Fibroblast of skin of right biceps (primary cell): ENCODE results near the gene SLCO6A1.

ENCODE experiments used
- DNase-seq: peaks from one replicate; pipeline ENCODE4 v3.0.0-alpha.2; 2013

Gene SLCO6A1

GRCh38 chr5:102450313-102450990, 48.3 kb downstream of the SLCO6A1 start:
- DNase-seq, result no peak

DNA sequence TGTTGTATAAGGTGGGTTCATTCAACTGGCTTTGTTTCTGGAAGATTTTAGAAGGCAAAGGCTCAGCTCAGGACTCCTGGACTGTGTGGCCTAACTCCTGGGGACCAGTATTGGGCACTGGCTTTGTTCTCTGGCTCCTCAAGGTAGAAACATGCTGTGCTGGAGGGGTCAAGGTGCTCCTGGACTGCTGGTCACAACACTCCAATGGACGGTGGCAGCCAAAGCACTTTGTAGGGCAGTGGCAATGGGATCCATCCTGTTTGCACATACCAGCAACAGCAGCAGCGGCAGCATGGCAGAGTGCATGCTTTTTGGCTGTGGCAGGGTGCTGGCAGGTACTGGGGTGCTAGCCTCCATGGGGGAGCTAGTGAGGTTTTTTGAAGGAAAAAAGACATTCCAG, 65.3 kb downstream of the SLCO6A1 start:
- no peak for DNase-seq

GRCh38 chr5:102421647-102422046, 77.2 kb downstream of the SLCO6A1 start:
- no peak for DNase-seq

DNA sequence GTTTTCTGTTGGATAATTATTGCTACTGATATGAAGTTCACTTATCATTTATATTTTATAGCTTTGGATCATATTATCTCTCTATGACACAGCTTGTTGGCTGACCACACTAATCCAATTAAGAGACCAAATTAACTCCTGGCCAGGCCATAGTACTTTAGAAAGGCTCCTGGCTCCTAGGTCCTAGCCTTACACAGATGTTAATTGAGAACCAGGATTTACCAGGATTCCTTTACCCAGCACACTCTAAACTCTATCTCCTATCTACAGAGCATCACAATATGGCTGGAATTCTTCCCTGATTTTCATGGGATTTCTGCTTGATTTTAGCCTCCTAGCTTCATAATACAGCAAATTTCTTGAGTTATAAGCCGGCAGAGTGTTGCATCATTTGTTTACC, 80.3 kb downstream of the SLCO6A1 start:
- no peak for DNase-seq

DNA sequence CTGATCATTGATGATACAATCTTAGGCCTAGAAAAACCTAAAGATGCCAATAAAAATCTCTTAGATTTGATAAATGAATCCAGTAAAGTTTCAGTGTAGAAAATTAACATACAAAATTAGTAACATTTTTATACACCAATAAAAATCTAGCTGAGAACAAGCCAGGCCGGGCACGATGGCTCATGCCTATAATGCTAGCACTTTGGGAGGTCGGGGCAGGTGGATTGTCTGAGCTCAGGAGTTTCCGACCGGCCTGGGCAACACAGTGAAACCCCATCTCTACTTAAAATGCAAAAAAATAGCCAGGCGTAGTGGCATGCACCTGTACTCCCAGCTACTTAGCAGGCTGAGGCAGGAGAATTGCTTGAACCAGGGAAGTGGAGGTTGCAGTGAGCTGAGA, 84.4 kb downstream of the SLCO6A1 start:
- no peak for DNase-seq

- DNase-seq, result no peak
These were observed 110.6 kb downstream of the SLCO6A1 start for GRCh38 chr5:102388235-102388634.

DNA sequence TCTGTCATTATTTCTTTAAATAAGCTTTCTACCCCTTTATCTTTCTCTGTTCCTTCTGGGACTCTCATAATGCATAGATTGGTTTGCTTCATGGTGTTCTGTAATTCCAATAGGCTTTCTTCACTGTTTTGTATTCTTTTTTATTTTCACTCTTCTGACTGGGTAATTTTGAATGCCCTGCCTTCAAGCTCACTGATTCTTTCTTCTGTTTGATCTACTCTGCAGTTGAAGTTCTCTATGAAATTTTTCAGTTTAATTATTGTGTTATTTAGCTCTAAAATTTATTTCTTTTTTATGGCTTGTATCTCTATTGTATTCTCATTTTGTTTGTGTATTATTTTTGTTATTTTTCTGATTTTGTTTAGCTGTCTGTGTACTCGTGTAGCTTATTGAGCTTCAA, 113.4 kb downstream of the SLCO6A1 start:
- DNase-seq, result no peak

DNA sequence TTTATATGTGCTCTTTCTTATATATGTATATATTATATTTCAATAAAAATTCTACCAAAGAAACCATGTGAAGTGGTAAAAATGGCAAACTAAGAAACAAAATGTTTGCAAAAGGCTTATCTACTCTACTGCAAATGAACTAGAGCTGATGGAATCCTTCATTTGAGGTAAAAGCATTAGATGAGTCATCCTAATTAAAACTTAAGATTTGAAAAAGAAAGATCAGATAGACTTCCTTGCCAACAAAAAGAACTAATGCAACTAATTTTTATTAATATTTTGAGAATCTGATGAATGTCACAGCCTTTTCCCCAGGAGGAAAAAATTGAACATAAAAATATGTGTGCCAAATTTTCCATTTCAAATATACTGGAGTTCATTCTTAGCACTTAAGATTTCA, 118.6 kb downstream of the SLCO6A1 start:
- DNase-seq, result no peak

- DNase-seq, result no peak
These were observed 122.9 kb downstream of the SLCO6A1 start for GRCh38 chr5:102375876-102376275.

DNA sequence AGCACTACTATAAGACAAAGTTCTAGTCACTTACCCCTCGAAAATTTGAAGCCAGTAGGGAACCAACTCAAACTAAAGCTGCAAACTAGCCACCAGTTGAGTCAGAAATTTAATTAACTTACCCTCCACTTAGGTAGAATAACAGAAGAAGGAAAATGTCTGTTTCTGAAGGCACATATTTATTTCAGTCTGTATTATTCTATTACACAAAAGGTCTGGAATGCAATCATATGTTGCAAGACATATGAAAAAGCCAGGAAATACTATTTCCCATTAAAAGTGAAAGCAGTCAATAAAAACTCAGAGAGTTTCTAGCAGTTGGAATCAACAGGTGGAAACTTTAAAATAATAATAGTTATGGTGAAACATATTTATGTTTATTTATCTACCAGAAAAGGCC, 123.5 kb downstream of the SLCO6A1 start:
- DNase-seq, result peak; percentile 1

DNA sequence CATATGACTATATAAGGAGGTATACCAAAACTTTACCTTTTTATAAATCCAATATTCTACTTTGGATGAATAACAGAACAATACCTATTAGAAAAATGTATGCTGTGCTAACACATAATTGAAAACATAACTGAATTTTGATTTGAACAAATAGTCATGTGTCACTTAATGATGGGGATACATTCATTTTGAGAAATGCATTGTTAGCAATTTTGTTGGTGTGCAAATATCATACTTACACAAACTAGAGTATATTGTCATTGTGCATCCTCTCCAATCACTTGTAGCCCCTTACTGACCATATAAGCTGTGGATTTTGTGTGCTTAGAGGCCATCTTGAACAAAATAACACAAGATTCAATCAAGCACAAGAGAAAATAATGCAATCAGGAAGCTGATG, 130.4 kb downstream of the SLCO6A1 start:
- no peak for DNase-seq

DNA sequence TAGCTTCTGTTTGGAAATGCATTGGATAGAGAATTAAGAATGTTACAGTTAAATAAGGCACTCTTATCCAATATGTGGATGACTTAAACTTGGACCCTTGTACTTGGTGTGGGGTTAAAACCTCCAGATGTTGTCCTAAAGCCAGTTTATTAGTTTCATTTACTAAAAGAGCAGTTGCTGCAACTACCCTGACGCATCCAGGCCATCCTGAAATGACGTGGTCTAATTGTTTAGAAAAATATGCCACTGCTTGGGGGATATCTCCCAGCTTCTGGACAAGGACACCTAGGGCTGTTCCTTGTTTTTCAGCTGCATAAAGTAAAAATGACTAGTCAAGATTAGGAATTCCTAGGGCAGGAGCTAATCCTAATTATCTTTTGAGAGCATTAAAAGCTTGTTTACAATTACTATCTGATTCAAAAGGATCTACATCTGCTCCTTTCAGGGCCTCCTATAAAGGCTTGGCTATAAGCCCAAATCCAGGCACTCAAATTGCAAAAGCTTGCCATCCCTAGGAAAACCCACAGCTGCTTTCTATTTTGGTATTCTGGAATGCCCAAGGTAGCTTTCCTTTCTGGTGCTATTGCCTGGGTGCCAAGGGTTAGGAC, 157.0 kb downstream of the SLCO6A1 start:
- DNase-seq, result no peak

- DNase-seq, result no peak
These were observed 174.1 kb downstream of the SLCO6A1 start for GRCh38 chr5:102324714-102325113.
